Hematopoietic multipotent progenitor cell treated with erythropoietin and hydrocortisone succinate and interleukin-3 and kit ligand, for 6 days (in vitro differentiated cells): ENCODE measurements around the gene HSD17B1.
A peak's percentile ranks its signal among the peaks of the same experiment; 100 is the strongest.

ENCODE experiments used
- DNase-seq: peaks from one replicate; pipeline ENCODE4 v3.0.0-alpha.2; 2015

Gene HSD17B1

DNA sequence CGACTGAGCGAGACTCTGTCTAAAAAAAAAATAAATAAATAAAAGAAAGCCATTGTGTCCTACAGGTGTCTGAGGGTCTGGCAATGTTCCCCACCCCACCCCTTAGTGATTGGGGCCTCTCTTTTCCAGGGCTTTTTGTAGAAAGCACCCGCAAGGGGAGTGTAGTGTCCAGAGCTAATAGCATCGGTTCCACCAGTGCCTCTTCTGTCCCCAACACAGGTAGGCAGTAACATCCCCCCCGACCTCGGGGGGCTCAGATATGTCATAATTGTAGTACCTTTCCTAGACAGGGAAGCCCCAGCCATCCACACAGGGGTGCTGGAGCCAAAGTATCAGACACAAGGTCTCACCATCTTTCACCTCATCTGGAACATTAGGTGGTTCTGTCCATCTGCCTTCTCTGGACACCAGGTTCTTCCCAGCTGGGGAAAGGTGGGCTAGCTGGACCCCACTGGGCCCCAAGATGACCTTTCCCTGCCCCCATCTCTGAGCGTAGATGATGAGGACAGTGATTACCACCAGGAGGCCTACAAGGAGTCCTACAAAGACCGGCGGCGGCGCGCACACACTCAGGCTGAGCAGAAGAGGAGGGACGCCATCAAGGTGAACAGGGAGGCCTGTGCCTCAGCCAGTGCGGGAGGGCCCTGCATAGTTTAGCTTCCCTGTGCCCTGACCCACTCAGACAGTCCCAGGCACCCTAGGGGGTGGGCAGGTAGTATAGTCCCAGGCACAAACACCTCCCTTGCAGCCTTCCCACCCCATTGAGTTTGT, 15.8 kb downstream of the HSD17B1 start:
- no peak for DNase-seq

GRCh38 chr17:42571435-42572225, 18.9 kb downstream of the HSD17B1 start:
- no peak for DNase-seq

DNA sequence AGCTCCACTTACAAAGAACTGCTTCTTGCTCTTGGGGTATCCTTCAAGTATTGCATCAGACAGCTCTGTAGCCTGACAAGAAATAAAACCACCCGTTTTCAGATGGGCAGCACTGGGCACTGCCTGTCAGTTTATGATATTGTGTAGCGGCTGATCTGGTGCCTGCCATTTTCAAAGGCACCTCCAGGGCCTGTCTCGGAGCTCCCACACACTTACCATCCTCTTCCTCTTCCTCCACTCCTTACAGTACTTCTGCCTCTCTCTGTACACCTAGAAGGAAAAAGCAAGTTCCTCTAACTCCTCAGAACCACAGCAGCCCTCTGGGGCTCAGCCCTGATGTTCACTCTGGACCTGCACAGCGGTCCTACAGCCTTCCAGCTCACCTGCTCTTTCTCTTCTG, 20.4 kb downstream of the HSD17B1 start:
- DNase-seq, result no peak

DNA sequence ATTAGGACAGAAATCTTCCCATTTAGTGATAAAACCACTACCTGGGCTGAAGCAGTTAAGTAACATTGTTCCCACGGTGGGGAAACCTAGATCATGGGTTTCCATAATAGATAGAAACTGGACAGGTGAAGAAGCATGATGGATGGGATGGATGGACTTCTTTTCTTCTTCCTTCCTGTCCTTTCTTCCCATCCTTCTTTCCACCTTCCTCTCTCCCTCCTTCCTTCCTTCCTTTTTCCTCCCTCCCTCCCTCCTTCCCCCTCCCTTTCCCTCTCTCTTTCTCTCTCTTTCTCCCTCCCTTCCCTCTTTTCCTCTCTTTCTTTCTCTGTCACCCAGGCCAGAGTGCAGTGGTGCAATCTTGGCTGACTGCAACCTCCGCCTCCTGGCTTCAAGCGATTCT, 21.7 kb downstream of the HSD17B1 start:
- DNase-seq, result no peak

- DNase-seq, result peak; percentile 34
Observed at GRCh38 chr17:42577140-42577531, 24.4 kb downstream of the HSD17B1 start.

DNA sequence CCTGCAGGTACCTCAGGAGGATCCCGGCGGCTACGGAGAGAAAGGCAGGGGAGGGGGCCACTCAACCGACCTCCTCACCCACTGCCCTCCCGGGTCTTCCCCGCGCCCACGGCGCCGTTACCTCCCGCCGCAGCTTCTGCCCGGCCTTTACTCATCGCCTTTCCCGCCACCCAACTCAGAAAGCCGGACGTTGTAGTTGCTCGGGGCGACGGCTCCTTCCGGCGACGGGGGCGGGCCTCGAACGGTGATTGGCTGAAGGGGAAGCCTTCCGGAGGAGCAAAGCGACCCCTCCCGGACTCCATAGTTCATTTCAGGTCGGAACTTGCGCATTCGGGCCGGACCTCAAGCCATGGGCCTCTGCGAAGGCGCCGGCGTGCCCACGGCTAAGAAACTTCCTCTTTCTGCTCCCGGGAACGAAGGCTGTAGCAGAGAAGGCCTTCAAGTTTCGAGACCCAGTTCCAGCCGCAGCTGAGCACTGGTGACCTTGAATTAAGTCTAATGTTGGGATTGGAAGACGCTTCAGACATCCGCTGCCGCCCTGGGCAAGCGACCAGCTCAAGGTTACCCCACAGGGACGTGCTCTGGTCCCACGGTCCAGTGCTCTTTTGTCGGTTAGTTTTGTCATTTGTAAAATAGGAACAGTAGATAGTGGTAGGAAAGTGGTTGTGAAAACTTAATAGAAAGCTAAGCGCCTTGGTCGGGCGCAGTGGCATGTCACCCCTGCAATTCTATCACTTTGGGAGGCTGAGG, 25.0 kb downstream of the HSD17B1 start, which contains the start of gene PSMC3IP:
Gene PSMC3IP, minus strand, starts transcription at position 198 of the 750 bp plus-strand sequence. Its CDS starts 43 bp downstream, at position 155.
- DNase-seq, result peak; percentile 98

- peak; percentile 93 for DNase-seq
Observed at GRCh38 chr17:42578282-42578869, 25.7 kb downstream of the HSD17B1 start.

GRCh38 chr17:42579794-42580551, 27.2 kb downstream of the HSD17B1 start:
- DNase-seq, result no peak

- DNase-seq, result no peak
Observed at GRCh38 chr17:42581744-42582270, 29.1 kb downstream of the HSD17B1 start.

- peak; percentile 38 for DNase-seq
Observed at GRCh38 chr17:42584880-42585279, 32.2 kb downstream of the HSD17B1 start.

- DNase-seq, result peak; percentile 13
Observed at GRCh38 chr17:42585353-42585752, 32.6 kb downstream of the HSD17B1 start.

DNA sequence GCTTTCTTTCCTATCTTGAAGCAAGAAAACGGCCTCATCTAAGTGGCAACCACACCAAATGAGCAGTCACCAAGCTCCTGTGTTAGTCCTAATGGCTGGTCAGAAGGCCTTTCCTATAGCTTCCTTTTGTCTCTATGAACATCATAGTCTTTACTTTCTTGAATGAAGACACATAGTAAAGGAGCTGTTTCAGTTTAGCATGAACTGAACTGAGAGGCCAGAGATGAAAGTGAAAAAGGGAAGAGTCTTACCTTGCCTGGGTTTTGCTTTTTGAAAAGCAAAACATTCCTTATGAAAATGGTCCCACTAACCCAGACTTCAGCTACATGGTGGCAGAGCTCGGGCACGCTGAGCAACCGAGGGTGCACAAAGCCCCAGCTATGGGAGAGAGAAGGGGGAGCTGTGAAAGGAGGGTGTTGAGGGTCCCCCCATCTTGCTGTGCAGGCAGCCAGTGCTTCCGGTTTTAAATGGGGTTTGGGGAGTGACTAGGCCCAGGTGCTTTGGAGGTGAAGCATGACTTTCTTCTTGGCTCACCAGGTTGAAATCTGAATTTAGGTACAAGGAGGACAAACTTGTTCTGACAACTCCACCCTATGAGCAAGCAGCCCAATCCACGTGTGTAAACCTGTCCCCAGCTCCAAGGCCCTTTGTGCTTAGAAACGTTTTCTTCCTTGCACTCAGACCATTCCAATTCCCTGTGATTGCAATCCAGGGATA, 33.9 kb downstream of the HSD17B1 start:
- no peak for DNase-seq

DNA sequence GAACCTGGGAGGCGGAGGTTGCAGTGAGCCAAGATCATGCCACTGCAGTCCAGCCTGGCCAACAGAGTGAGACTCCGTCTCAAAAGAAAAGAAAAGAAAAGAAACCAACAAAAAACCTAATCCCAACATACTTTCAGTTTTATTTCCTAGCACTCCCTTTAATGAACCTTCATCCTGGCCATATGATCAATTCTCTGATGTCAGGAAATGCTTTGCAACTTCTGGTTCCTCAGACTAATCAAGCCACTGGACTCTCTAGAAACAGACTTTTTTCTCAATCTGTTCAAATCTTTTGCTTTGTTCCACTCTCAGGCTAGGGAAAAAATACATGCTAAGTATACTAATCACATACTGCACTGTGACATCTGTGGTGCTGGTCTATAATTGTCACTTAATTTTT, 38.2 kb downstream of the HSD17B1 start:
- no peak for DNase-seq

- no peak for DNase-seq
Observed at GRCh38 chr17:42591411-42591810, 38.7 kb downstream of the HSD17B1 start.

GRCh38 chr17:42596386-42596785, 43.7 kb downstream of the HSD17B1 start:
- no peak for DNase-seq

- no peak for DNase-seq
Observed at GRCh38 chr17:42598905-42599304, 46.2 kb downstream of the HSD17B1 start.

- DNase-seq, result no peak
Observed at GRCh38 chr17:42603318-42603717, 50.6 kb downstream of the HSD17B1 start.
